Right lobe of liver (tissue), 4 donors: ENCODE data around the gene DIP2C.

Experiments
- POLR2A ChIP-seq: fragments of 450-650 bp; IDR thresholded peaks from one replicate; pipeline ENCODE4 v1.6.1; 2017; ENCODE audit warnings: antibody characterized with exemption, mild to moderate bottlenecking
- TF ChIP-seq, protein P1 (sequence below), 4 donors: fragments of 200-600 bp in 3 of 4; fragments of 450-650 bp in 1 of 4; IDR thresholded peaks; one replicate each; pipeline versions ENCODE4 v1.5.1 to v1.8.0; 2016 to 2022; ENCODE audit warnings: antibody characterized with exemption in 4 of 4, mild to moderate bottlenecking in 2 of 4
- donor health status: DM: no; HTN: no; CAD: no.
- donor health status: DM: no; HTN: no; CAD: no.
- donor health status: DM: no; HTN: yes; CAD: no.

- TF ChIP-seq POLR2A = no peak
- TF ChIP-seq, protein P1, sequence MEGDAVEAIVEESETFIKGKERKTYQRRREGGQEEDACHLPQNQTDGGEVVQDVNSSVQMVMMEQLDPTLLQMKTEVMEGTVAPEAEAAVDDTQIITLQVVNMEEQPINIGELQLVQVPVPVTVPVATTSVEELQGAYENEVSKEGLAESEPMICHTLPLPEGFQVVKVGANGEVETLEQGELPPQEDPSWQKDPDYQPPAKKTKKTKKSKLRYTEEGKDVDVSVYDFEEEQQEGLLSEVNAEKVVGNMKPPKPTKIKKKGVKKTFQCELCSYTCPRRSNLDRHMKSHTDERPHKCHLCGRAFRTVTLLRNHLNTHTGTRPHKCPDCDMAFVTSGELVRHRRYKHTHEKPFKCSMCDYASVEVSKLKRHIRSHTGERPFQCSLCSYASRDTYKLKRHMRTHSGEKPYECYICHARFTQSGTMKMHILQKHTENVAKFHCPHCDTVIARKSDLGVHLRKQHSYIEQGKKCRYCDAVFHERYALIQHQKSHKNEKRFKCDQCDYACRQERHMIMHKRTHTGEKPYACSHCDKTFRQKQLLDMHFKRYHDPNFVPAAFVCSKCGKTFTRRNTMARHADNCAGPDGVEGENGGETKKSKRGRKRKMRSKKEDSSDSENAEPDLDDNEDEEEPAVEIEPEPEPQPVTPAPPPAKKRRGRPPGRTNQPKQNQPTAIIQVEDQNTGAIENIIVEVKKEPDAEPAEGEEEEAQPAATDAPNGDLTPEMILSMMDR (IDR thresholded peaks at IDR 0.05) = no peak
Observed at GRCh38 chr10:528173-529165, 161.0 kb downstream of the DIP2C start.
